Activated CD8-positive, alpha-beta memory T cell treated with anti-CD3 and anti-CD28 coated beads, Interleukin-2, amount 50 U/mL, for 1 hour (primary cell): ENCODE results near the gene ATOX1.
A peak's percentile ranks its signal among the peaks of the same experiment; 100 is the strongest.
"Not testable (repeated sequence)": the region's sequence is repeated elsewhere in the genome, so short reads cannot be mapped to it uniquely, and the experiment has no call there.

Source experiments
- DNase-seq: peaks from one replicate; pipeline ENCODE4 v3.0.0-alpha.2; 2020; ENCODE audit errors: extremely low read depth

Gene ATOX1, protein sequence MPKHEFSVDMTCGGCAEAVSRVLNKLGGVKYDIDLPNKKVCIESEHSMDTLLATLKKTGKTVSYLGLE

DNA sequence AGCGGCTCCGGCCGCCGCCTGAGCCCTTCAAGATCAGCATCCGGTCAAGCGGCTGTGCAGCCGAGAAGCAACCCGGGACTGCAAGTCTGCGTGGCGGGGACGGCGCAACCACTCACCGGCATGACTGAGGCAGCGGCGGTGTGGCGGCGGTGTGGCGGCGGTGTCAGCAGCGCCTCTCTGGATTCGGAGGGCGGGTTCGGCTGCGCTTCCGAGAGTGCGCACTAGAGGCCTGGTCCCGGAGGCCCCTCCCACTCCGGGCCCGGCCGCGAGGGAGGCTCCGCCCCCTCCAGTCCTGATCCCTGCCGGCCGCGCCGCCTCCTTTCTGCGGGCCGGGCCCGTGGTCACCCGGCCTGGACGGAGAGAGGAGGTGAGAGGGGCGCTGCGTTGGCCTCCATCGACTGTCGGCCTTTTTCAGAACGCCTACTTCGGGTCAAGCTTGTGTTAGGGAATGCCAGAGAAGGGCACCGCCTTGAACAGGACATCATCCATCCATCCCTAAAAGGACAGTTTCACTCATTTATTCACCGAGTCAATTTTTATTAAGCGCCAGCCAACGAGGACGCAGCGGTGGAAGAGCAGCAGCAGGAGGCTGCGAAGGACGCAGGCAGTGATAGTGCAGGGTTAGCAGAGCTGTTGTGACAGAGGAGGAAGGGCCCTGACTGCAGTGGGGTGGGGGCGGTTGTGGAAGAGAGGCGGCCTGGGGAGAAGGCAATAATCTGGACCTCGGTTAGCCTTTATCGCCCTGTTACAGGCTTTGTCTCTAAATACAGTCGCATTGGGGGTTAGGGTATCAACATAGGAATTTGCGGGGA is at the start of gene ATOX1:
Gene ATOX1, minus strand, starts transcription at position 202 of the 812 bp plus-strand sequence. Its CDS starts 80 bp downstream, at position 122.
- DNase-seq: peak; percentile 61

DNA sequence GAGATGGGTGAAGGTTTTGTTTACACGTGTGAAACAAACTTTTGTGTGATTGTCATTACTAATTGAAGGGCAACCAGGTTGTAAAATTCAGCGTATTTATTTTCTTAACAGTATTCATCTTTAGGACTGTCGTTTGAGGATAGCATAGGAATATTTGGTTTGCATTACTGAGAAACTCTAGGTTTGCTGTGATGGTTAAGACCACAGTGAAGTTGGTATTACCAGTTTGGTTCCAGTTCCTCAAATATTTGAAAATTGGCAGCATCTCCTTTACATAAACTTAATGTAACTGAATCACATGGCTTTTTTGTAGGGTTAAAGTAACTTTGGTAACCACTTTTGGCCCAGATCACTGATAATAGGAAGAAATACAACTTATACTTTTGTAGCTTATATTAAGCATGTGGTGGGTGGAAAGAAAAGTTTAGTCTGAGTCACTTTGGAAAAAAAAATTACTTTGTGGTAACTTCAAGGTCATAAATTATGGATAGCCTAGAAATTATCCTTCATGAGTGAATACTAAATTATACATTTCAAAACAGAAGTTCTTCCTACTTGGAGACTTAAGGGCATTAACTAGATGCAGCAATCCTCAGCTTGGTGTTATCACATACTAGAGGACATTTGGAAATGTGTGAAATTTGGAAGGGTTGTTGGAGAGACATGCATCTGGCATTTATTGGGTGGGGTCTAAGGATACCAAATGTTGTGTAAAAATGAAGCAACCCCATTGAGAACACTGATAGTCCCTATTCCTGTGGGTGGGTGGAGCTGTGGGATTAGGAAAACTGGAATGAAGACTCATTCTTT is 47.2 kb upstream of the ATOX1 start:
- DNase-seq: no peak

DNA sequence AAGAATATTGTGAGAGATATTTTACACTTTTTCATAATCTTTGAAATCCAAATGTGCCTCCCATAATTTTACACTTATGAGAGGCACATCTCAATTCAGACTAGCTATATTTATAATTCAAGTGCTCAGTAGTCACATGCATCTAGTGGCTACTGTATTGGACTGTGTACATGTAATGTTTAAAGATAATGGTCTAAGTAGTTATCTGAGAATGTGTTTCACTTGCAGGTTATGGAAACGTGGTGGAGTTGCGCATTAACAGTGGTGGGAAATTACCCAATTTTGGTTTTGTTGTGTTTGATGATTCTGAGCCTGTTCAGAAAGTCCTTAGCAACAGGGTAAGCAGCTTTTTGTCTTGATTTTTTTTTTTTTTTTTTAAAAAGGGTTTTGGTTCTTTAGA is 42.1 kb upstream of the ATOX1 start:
- DNase-seq: no peak

DNA sequence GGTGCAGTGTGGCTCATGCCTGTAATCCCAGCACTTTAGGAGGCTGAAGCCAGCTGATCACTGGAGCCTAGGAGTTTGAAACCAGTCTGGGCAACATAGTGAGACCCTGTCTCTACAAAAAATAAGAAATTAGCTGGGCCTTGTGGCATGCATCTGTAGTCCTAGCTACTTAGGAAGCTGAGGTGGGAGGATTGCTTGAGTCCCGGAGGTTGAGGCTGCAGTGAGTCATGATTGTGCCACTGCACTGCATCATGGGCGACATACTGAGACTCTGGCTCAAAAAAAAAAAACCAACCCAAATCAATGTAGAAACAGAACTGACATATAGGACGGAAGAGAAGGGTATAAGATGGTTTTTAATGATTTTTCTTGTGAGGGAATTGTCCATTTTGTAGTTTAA is 41.0 kb upstream of the ATOX1 start:
- no peak for DNase-seq

DNA sequence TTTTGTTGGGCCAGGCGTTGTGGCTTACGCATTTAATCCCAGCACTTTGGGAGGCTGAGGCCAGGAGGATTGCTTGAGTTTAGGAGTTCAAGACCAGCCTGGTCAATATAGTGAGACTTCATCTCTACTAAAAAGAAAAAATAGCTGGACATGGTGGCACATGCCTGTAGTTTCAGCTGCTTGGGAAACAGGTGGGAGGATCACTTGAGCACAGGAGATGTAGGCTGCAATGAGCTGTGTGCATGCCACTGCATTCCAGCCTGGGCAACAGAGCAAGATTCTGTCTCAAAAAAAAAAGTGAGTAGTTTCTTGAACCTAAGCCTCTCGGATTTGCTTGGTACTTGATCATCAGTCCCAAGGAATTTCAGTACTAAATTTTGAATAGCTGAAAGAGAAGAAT is 40.2 kb upstream of the ATOX1 start:
- DNase-seq: no peak

DNA sequence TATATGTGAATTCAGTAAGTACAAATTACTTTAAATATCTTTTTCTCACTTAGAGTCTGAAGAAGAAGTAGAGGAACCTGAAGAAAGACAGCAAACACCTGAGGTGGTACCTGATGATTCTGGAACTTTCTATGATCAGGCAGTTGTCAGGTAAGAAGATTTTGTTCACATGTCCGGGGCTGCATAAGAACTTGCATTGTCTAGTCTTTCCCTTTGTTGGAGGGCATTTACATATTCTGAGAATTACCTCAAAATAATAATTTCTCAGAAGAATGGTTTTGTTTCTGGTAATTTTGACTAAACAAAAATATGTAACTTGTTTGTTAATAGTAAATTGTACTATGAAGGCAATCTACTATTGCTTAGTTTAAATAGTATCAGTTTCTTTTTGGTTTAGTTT is 37.0 kb upstream of the ATOX1 start:
- no peak for DNase-seq

DNA sequence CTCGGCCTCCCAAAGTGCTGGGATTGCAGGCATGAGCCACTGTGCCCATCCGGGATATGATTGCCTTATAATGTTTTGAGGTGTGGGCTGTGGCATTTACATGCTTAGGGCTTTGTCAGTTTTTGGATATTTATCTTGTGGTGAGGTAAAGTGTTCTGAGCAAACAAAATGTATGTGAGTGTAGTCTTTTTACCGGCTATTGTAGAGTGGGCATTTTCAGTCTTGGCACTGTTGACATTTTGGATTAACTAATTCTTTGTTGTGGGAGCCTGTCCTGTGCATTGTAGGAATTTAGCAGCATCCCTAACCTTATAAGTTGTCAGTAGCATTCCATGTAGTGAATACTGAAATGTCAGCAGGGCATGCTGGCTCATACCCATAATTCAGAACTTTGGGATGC is 34.9 kb upstream of the ATOX1 start:
- no peak for DNase-seq

DNA sequence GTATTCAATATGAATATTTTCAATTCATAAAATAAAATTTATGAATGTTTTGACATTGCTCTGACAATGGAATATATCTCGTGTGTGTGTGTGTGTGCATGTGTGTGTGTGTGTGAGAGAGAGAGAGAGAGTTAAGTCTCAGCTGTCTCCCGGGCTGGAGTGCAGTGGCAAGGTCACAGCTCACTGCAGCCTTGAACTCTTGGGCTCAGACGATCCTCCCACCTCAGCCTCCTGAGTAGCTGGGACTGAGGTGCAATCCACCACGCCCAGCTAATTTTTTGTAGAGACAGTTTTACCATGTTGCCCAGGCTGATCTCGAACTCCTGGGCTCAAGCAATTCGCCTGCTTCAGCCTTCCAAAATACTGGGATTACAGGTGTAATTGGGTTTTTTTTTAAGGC is 29.4 kb upstream of the ATOX1 start:
- DNase-seq: no peak

DNA sequence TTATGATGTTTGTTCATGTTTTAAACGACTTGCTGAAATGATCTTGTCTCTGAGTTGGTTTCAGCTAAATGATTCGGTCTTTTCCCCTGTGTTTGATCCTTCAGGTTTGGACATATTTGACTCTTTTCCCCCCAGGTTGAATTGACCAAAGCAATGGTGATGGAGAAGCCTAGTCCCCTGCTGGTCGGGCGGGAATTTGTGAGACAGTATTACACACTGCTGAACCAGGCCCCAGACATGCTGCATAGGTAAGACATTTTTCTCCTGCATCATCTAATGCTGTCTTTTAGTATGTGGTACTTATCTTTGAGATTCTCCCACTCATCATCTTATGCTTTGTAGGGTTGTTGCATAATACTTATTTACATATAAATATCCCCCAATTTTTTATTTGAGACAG is 28.0 kb upstream of the ATOX1 start:
- DNase-seq: no peak

DNA sequence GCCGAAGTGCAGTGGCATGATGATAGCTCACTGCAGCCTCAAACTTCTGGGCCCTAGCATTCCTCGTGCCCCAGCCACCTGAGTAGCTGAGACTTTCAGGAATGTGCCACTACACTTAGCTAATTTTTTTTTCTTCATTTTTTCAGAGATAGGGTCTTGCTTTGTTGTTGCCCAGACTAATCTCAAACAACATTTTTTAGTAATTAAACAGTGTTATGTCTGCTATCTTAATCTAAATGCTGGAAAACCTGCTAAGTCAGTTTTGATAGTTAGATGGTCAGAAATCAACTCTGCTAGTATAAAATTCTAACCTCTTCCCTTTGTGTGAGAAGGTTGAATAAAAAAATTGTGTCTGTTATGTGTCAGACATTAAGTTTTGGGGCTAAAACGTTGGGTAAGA is 25.7 kb upstream of the ATOX1 start:
- no peak for DNase-seq

DNA sequence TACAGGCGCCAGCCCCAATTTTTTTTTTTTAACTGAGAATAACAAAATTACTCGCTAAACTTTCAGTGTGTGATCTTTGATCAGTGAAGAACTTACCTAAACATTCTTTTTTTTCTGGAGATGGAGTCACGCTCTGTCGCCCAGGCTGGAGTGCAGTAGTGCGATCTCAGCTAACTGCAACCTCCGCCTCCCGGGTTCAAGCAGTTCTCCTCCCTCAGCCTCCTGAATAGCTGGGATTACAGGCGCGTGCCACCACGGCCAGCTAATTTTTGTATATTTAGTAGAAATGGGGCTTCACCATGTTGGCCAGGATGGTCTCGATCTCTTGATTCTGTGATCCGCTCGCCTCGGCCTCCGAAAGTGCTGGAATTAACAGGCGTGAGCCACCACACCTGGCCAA is 25.2 kb upstream of the ATOX1 start:
- DNase-seq: not testable (repeated sequence)

DNA sequence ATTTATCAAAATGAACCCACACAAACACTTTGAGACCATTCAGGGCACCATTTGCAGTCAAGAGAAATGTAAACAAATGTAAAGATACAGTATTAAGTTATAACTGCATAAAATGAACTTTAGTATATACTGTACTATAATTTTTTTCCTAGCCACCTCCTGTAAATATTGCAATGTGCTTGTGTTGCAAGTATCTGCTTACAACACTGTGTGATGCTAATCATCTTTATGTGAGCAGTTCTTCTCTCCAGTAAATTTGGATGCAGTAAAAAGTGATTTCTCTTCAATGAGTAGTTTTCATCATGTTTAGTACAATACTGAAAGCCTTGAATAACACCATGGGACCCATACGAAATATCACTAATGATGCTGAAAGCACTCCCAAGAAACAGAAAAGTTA is 22.8 kb upstream of the ATOX1 start:
- DNase-seq: no peak

DNA sequence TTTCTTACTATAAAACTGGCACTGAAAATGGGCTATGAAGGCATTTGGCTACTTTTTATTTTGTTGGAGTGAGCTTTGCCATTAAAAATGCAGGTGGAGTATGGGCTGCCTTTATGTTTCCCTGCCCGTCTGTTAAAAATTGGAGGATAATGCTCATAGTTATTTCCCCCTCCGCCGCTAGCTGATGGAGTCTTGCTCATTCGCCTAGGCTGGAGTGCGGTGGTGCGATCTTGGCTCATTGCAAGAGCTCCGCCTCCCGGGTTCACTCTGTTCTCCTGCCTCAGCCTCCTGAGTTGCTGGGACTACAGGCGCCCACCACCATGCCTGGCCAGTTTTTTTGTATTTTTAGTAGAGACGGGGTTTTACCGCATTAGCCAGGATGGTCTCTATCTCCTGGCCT is 21.9 kb upstream of the ATOX1 start:
- DNase-seq: no peak

DNA sequence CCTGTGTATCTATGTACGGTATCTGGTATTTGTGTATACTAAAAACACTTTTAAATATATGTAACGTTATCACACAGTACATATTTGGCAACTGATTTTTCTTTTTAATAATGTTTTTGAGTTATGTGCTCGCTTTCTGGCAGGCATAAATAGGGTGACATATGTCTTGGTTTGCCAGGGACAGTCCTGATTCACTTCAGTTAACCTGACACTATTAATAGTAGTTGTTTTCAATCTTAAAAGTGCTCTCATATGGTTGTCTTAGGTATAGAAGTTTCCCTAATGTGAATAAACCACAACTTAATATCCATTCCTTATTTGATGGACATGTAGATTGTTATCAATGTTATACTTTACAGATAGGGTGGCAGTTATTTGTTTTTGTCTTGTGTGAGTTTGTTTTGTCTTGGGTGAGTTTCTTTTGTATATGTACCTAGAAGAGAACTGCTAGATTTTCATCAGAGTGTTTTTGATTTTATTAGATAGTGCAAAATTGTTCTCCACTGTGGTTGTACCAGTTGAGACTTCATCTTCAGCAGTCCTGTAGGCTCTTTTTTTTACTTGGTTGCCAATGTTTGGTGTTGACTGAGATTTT is 21.2 kb upstream of the ATOX1 start:
- no peak for DNase-seq

DNA sequence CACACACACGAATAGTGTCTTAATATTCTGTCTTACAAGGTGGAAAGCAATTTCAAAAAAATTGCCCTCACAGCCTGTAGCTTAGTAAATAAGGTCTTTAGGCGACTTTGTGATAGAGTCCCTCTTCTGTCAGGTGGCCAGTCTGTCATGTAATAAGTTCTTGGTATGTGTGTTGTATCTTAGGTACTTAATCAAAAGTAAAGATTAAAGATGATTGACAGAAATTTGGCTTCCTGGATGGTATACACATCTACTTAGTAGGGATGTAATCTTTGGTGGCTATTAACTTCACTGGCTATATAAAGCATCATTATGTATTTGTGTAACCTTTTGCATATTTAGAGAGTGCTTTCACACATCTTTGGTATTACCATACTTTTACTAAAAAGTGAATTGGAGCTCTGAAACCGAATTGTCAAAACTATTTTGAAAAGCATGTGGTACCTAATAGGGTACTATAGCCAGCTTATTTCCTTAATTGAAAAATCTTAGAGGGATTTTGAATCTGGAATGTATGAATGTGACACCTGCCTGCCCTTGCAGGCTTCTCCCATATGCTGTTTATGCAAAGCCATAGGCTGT is 16.7 kb upstream of the ATOX1 start:
- DNase-seq: no peak

DNA sequence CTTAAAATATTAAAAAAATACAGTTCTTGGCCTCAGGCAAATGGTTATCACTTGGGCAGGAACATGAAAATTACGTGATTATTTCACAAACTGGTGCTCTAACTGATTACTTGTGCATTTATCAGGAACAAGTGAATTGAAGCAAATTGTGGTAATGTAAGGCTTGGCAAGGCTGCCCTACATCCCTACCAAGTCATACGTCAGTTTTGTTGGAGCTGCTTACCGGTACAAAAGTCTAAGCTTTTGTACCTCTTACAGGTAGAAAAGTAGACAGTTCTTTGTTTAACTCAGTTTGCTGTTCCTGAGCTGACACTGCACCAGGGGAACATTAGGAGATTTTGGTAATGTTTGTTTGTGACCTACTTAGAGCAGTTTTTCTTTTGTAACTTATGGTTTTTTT is 15.5 kb upstream of the ATOX1 start:
- DNase-seq: no peak

DNA sequence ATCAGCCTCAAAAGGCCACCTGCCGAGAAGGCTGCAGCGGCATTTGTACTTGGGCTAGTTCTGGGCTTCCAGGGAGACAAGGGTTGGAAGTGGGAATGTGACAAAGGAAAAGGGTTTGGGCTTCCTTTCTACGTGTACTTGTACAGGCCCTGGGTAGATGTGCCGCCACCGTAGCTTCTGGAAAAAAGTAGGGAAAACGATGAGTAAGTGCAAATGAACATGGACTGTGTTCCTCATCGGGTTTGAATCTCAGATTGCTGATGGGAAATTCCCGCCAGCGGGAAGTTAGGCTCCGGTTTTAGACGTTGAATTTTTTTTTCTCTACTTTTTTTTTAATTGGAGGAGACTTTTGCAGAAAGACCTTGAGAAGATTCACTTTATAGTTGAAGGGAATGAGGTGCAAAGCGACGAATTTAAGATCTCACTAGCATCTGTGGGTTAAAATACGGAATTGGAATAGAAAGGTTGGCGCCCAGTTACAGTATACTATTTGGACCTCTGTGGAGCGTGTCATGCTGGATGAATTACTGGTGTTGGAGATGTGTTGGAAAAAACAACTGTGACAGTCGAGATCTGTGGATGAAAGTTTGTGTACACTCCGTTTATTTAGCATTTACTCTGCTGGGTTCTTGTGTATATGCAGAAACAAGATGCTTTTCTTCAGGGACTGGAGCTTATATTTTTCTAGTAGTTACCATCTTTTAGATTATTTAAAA is 14.6 kb upstream of the ATOX1 start:
- DNase-seq: no peak

DNA sequence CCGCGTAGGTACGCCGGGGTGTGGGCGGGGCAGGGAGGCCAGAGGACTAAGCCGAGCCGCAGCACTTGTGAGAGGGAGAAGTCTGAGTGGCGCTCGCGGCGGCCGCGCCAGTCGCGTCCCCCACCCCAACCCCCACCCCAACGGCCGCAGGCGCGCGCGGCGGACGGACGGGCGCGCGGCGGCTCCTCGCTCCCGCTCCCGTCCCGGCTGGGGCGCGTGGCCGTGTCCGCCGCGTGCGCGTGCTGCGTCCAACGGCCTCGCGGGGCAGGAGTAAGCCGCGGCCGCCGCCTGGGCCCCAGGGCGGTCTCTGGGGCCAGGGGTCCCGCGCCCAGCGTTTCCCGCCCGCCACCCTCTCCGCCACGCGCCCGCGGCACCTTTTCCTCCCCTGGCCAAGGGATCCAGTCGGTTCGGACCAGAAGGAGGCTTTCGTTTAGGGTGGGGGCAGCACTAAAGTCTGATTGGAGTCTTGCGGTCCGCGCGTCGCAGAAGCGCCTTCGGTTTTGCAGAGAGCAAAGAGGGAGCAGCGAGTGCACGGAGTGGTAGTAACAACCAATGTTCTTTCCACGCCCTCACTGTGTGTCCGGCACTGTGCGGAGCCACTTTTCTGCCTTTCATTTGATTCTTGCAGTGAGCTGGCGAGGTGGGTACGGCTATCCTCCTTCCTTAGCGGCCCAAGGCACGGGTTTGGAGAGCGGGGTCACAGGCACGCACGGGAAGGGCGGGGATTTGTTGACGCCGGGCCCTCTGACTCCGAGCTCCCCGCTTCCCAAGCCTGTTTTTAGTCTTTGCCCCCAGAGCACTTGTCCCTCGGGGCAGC is 13.8 kb upstream of the ATOX1 start:
- DNase-seq: no peak

DNA sequence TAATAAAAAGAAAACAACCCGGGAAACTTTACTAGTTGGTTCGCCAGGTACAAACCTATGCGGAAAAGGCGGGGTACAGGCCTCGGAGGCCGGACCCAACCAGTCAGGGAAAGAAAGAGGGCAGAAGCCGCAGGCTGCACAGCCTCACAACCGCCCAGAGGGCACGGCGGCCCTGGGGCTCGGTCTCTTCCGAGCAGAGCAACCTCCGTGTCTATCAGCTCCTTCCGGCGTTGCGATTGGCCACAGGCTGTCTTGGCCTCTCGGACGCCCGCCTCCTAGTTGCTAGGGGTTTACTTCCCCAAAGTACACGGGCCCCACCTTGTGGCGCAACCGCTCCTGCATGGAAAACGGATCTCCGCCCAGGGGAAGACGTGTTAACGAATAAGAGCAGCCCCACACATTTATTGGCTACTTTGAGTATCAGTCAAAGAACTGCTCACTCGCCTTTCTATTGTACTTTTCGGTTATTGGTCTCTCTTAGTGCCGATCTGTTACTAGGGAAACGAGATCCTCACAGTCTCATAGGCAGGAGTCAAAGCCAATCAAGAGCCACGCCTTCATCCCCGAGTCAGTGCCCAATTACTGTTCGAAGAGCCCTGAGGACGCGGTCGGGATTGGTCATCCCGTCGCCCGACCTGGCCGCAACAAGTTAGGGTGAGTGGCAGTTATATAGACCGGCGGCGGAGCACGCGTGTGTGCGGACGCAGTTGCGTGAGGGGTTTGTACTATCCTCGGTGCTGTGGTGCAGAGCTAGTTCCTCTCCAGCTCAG is 13.0 kb upstream of the ATOX1 start, which contains the start of gene G3BP1:
Gene G3BP1, plus strand, starts transcription at position 696 of the 770 bp plus-strand sequence. CDS start 14,667 bp downstream, outside the sequence.
- peak; percentile 99 for DNase-seq
